Smooth muscle cell (in vitro differentiated cells): ENCODE data around the gene MADD. TPM values are rescaled to one million over a fixed set of nuclear protein-coding genes. Genes with fewer than 3 reads are reported as not detected.

Experiments
- DNase-seq: peaks from one replicate; lab custom pipeline; 2025; ENCODE audit not compliant: unreplicated experiment; lab: John Stamatoyannopoulos, UW
- H2AFZ ChIP-seq: fragments of 200-600 bp; sonication (generic); 2 replicates; pipeline ENCODE4 v1.6.0; 2016; ENCODE audit warnings: antibody characterized with exemption, low read depth, mild to moderate bottlenecking
- H3F3A ChIP-seq: fragments of 200-600 bp; sonication (generic); 2 replicates; pipeline ENCODE4 v1.6.0; 2017; ENCODE audit warnings: antibody characterized with exemption, low read depth
- H3K27ac ChIP-seq: fragments of 200-600 bp; sonication (generic); 2 replicates; pipeline ENCODE4 v1.5.1; 2016; ENCODE audit warnings: low read depth, mild to moderate bottlenecking
- H3K27me3 ChIP-seq: fragments of 200-600 bp; sonication (generic); 2 replicates; pipeline ENCODE4 v1.6.1; 2016; ENCODE audit warnings: low read depth, mild to moderate bottlenecking
- H3K36me3 ChIP-seq: fragments of 200-600 bp; sonication (generic); 2 replicates; pipeline ENCODE4 v1.5.1; 2016; ENCODE audit warnings: low read depth
- H3K4me1 ChIP-seq: fragments of 200-600 bp; sonication (generic); 2 replicates; pipeline ENCODE4 v1.5.1; 2016; ENCODE audit warnings: low read depth
- H3K4me2 ChIP-seq: fragments of 200-600 bp; sonication (generic); 2 replicates; pipeline ENCODE4 v1.6.0; 2016; ENCODE audit warnings: mild to moderate bottlenecking
- H3K4me3 ChIP-seq: fragments of 200-600 bp; sonication (generic); 2 replicates; pipeline ENCODE4 v1.5.1; 2016; ENCODE audit warnings: mild to moderate bottlenecking
- H3K79me2 ChIP-seq: fragments of 200-600 bp; sonication (generic); 2 replicates; pipeline ENCODE4 v1.6.0; 2016; ENCODE audit warnings: low read depth, mild to moderate bottlenecking
- H3K9ac ChIP-seq: fragments of 200-600 bp; sonication (generic); 2 replicates; pipeline ENCODE4 v1.6.0; 2016; ENCODE audit warnings: low read depth
- H3K9me3 ChIP-seq: fragments of 200-600 bp; sonication (generic); replicated peaks from 2 replicates; pipeline ENCODE4 v1.5.1; 2016; ENCODE audit warnings: low read depth
- H4K20me1 ChIP-seq: fragments of 200-600 bp; sonication (generic); 2 replicates; pipeline ENCODE4 v1.6.0; 2016; ENCODE audit warnings: low read depth
- WGBS: methylation state at CpG from one replicate; pipeline ENCODE4 v1.1.7; 2016; ENCODE audit warnings: low lambda C conversion rate; 5-methylcytosine and 5-hydroxymethylcytosine counted together
- polyA plus RNA-seq: library from polyadenylated mRNA; unstranded; fragments of >200 nt; fragmentation: Nextera tagmentation; extraction: Ambion mirVana; gene quantifications from 2 replicates; pipeline ENCODE4 v1.2.1, GENCODE V29; 2016
- total RNA-seq: library from RNA; depleted of rRNA; stranded (reverse); fragments of >200 nt; gene quantifications from 2 replicates; pipeline ENCODE4 v1.2.3, GENCODE V29; 2014
- TF ChIP-seq, protein P1 (sequence below): fragments of 200-600 bp; sonication (generic); IDR thresholded peaks from 2 replicates; pipeline ENCODE4 v1.5.1; 2017; ENCODE audit warnings: borderline replicate concordance, mild to moderate bottlenecking, antibody characterized with exemption; ENCODE audit not compliant: insufficient read depth, poor library complexity, severe bottlenecking

The MADD gene
- total and polyA plus RNA-seq, 2 experiments from 2014 or later = 13.1 to 24.2 TPM

DNA sequence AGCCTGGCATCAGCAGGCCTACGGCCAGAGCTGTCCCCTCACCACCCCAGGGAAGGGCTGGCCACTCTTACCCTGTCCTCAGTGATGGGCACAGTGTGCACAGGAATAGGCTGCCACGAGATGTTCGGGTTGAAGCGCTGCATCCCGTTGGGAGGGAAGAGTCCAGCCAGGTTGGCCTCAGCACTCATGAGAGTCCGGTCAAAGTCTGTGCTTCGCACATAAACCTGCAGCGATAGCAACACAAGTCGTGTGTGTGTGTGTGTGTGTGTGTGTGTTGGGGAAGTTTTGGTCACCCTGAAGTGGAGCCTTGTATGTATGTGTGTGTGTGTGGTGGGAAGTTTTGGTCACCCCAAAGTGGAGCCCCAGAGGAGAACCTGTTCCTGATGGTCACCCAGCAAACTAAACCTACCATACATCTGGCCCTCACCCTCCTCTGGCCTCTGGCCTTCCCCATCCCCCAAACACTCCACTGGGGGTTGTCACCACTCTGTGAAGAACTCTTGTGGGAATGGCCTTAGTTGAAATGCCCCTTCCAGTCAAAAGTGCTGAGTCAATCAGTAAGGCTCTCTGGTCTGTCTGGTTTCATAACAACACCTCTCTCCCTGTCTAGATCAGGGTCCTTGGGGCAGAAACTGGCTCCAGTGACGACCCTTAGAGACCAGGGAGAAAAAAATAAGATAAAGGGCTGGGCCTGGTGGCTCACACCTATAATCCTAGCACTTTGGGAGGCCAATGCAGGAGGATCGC, 24.1 kb upstream of the MADD start:
- H3F3A ChIP-seq = no peaks in the 10 kb centered on the region
- WGBS = 92% methylated on average over 11 of the region's 11 CpGs
- no peak for DNase-seq
- H3K4me1 ChIP-seq = no peaks in the 10 kb centered on the region
- no peak overlapping the region for H3K9ac ChIP-seq
- H3K4me3 ChIP-seq = no peak overlapping the region
- H2AFZ ChIP-seq = no peak overlapping the region
- H3K9me3 ChIP-seq = no peaks in the 10 kb centered on the region
- no peaks in the 10 kb centered on the region for H3K36me3 ChIP-seq
- no peaks in the 10 kb centered on the region for H4K20me1 ChIP-seq
- H3K27me3 ChIP-seq = no peaks in the 10 kb centered on the region
- H3K79me2 ChIP-seq = no peaks in the 10 kb centered on the region
- TF ChIP-seq, protein P1, sequence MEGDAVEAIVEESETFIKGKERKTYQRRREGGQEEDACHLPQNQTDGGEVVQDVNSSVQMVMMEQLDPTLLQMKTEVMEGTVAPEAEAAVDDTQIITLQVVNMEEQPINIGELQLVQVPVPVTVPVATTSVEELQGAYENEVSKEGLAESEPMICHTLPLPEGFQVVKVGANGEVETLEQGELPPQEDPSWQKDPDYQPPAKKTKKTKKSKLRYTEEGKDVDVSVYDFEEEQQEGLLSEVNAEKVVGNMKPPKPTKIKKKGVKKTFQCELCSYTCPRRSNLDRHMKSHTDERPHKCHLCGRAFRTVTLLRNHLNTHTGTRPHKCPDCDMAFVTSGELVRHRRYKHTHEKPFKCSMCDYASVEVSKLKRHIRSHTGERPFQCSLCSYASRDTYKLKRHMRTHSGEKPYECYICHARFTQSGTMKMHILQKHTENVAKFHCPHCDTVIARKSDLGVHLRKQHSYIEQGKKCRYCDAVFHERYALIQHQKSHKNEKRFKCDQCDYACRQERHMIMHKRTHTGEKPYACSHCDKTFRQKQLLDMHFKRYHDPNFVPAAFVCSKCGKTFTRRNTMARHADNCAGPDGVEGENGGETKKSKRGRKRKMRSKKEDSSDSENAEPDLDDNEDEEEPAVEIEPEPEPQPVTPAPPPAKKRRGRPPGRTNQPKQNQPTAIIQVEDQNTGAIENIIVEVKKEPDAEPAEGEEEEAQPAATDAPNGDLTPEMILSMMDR = no peak
- no peak overlapping the region for H3K4me2 ChIP-seq
- no peak overlapping the region for H3K27ac ChIP-seq

DNA sequence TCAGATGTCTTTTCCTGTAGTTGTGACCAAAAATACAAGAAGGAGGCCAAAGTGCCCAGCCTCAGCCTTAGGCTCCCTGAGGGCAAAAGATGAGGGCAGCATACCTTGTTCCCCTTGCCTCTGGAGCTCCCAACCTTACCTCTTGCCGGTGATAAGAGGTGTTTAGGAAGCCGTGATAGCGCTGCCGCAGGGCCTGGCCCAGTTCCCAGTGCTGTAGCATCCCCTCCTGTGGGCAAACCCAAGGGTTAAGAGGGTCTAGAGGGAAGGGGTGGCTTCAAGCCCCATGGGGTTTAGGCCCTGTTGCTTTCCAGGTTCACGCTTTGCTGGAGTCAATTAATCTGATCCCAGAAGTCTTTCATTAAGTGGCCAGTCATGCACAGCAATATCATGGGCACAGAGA, 22.4 kb upstream of the MADD start:
- Histone ChIP-seq H3K27ac (no peak overlapping the region), H2AFZ (no peak overlapping the region), H3K9me3 (no peaks in the 10 kb centered on the region), H3F3A (no peaks in the 10 kb centered on the region), H3K4me2 (peak overlapping the region; percentile 64), H3K4me3 (no peak overlapping the region), H3K9ac (no peak overlapping the region), H3K79me2 (no peaks in the 10 kb centered on the region), H4K20me1 (no peaks in the 10 kb centered on the region), H3K36me3 (no peaks in the 10 kb centered on the region), H3K4me1 (no peaks in the 10 kb centered on the region), H3K27me3 (no peaks in the 10 kb centered on the region)
- no peak for DNase-seq
- WGBS = 95% methylated on average over 5 of the region's 5 CpGs
- TF ChIP-seq, protein P1 = no peak

DNA sequence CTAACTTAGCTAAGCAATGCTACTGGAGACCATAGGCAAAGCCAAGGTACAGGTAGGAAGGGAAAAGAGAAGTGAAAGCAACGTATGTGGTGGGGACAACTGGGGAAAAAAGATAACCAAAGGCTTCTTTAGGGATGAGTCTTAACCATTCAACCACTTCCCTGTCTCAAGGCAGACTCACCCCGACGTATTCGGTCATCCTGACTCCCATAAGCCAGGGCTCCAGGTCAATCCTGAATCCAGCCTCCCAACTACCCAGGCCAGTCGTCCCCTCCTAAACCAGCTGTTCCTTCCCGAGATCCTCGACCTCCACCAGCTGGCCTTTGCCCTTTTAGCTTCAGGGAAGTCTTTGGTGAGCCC, 21.6 kb upstream of the MADD start:
- Histone ChIP-seq H3F3A (no peaks in the 10 kb centered on the region), H3K4me2 (peak overlapping the region; percentile 64), H3K27ac (peak overlapping the region; percentile 25), H4K20me1 (no peaks in the 10 kb centered on the region), H2AFZ (no peak overlapping the region), H3K9ac (peak overlapping the region; percentile 66), H3K4me1 (no peaks in the 10 kb centered on the region), H3K79me2 (no peaks in the 10 kb centered on the region), H3K9me3 (no peaks in the 10 kb centered on the region), H3K27me3 (no peaks in the 10 kb centered on the region), H3K4me3 (peak overlapping the region; percentile 66), H3K36me3 (no peaks in the 10 kb centered on the region)
- DNase-seq = no peak
- 45% methylated on average over 7 of the region's 7 CpGs for WGBS
- TF ChIP-seq, protein P1 = no peak
